Measurements from ENCODE around the gene HNMT.

The HNMT gene

DNA sequence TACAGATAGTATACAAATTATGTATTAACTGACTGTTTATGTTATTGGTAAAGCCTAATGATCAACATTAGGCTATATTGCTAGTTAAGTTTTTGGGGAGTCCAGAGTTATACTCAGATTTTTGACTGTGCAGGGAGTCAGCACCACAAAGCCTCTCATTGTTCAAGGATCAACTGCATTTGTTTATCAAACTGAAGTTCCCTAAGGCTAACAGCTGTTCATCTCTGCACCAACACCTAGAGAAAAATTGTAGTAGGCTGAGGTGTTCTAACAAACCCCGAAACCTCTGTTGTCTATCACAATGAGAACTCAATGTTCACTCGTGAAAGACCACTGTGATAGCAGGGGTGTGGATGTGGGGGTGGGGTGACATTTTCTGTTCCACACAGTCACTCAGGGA lies 97.7 kb downstream of the HNMT start:
- Histone ChIP-seq H3K9ac (no peak overlapping the region), H3K27ac (no peak overlapping the region), H3K4me3 (IDR thresholded peaks at IDR 0.05; ENCODE audit: insufficient read depth, low read depth, low read length) (no peak overlapping the region), H2AFZ (ENCODE audit: low read depth) (no peak overlapping the region), H3K79me2 (ENCODE audit: insufficient read depth, low read depth) (no peaks in the 10 kb centered on the region), H4K20me1 (ENCODE audit: insufficient read depth) (no peaks in the 10 kb centered on the region), H3K4me2 (no peak overlapping the region), H3K4me1 (ENCODE audit: low read depth, poor library complexity, severe bottlenecking) (no peaks in the 10 kb centered on the region), H3K36me3 (ENCODE audit: insufficient read depth) (no peaks in the 10 kb centered on the region), H3K27me3 (ENCODE audit: insufficient read depth, low read depth) (no peaks in the 10 kb centered on the region)
- TF ChIP-seq, protein P1, sequence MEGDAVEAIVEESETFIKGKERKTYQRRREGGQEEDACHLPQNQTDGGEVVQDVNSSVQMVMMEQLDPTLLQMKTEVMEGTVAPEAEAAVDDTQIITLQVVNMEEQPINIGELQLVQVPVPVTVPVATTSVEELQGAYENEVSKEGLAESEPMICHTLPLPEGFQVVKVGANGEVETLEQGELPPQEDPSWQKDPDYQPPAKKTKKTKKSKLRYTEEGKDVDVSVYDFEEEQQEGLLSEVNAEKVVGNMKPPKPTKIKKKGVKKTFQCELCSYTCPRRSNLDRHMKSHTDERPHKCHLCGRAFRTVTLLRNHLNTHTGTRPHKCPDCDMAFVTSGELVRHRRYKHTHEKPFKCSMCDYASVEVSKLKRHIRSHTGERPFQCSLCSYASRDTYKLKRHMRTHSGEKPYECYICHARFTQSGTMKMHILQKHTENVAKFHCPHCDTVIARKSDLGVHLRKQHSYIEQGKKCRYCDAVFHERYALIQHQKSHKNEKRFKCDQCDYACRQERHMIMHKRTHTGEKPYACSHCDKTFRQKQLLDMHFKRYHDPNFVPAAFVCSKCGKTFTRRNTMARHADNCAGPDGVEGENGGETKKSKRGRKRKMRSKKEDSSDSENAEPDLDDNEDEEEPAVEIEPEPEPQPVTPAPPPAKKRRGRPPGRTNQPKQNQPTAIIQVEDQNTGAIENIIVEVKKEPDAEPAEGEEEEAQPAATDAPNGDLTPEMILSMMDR (conservative IDR thresholded peaks at IDR 0.05; ENCODE audit: low read depth, low read length), result no peak

DNA sequence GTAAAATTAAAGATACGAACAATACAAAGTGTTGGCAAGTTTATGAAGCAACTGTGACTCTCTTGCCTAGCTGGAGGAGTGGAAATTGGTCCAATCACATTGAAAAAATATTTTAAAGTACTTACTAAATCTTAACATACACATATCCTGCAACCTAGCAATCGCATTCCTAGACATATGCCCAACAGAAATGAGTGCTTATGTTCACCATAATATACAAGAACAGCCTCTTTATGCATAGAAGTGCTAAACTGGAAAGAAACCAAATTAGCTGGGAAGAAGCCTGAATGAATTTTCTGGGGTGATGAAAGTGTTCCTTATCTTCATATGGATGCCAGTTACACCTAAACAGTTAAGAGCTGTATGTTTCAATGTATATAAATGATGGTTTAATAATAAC lies 98.9 kb downstream of the HNMT start:
- H4K20me1 ChIP-seq (ENCODE audit: insufficient read depth), result no peaks in the 10 kb centered on the region
- TF ChIP-seq, protein P1 (conservative IDR thresholded peaks at IDR 0.05; ENCODE audit: low read depth, low read length), result no peak
- H3K27ac ChIP-seq, result no peak overlapping the region

More for the DNA sequence above, 98.9 kb downstream of the HNMT start:
- Histone ChIP-seq H3K36me3 (ENCODE audit: insufficient read depth) (no peaks in the 10 kb centered on the region), H3K4me3 (IDR thresholded peaks at IDR 0.05; ENCODE audit: insufficient read depth, low read depth, low read length) (no peak overlapping the region), H3K27me3 (ENCODE audit: insufficient read depth, low read depth) (no peaks in the 10 kb centered on the region), H3K4me1 (ENCODE audit: low read depth, poor library complexity, severe bottlenecking) (no peaks in the 10 kb centered on the region), H3K9ac (no peak overlapping the region), H3K4me2 (no peak overlapping the region), H2AFZ (ENCODE audit: low read depth) (no peak overlapping the region), H3K79me2 (ENCODE audit: insufficient read depth, low read depth) (no peaks in the 10 kb centered on the region)

All from KMS-11 (cell line).